K562 (cell line): ENCODE measurements around the gene ATP5MC3. TPM values are rescaled to one million over a fixed set of nuclear protein-coding genes. Genes with fewer than 3 reads are reported as not detected.

Source experiments
- ATF7 ChIP-seq: fragments of 450-650 bp; IDR thresholded peaks from 2 replicates; pipeline ENCODE4 v1.7.1; 2014; ENCODE audit warnings: mild to moderate bottlenecking, moderate library complexity
- CBFA2T2 ChIP-seq: fragments of 450-650 bp; conservative IDR thresholded peaks from 2 replicates; pipeline ENCODE4 v1.6.1; 2017; ENCODE audit warnings: mild to moderate bottlenecking
- ELF4 ChIP-seq: fragments of 450-650 bp; formaldehyde crosslinking; IDR thresholded peaks from 2 replicates; pipeline ENCODE4 v1.4.0; 2022; ENCODE audit warnings: missing genetic modification characterization
- FOXK1 ChIP-seq: sonication (generic); formaldehyde crosslinking; IDR thresholded peaks from 2 replicates; pipeline ENCODE4 v1.8.0; 2022; ENCODE audit warnings: missing genetic modification reagents, mild to moderate bottlenecking, borderline replicate concordance
- HCFC1 ChIP-seq: IDR thresholded peaks from 2 replicates; pipeline ENCODE4 v1.6.1; 2012; ENCODE audit warnings: low read depth, low read length, improper control_type of control experiment
- HDAC8 ChIP-seq: fragments of 450-650 bp; IDR thresholded peaks from 2 replicates; pipeline ENCODE4 v1.6.1; 2016; ENCODE audit warnings: mild to moderate bottlenecking, missing genetic modification characterization, moderate library complexity, missing compliant biosample characterization
- MYNN ChIP-seq, 2 experiments: sonication (generic); formaldehyde crosslinking in 1 of 2; IDR thresholded peaks; 2 replicates each; pipeline versions ENCODE4 v1.5.0 to v1.6.1; 2016 to 2020; ENCODE audit warnings: antibody characterized with exemption in 1 of 2, missing genetic modification reagents in 1 of 2
- NFRKB ChIP-seq: fragments of 450-650 bp; IDR thresholded peaks from 2 replicates; pipeline ENCODE4 v1.6.1; 2016; ENCODE audit warnings: low read depth
- NFYB ChIP-seq: IDR thresholded peaks from 2 replicates; pipeline ENCODE4 v1.6.1; 2011; ENCODE audit warnings: mild to moderate bottlenecking, moderate library complexity; ENCODE audit not compliant: insufficient read length; ENCODE audit errors: extremely low read depth
- TCF7L2 ChIP-seq: fragments of 150-350 bp; IDR thresholded peaks from 2 replicates; pipeline ENCODE4 v1.6.1; 2016; ENCODE audit warnings: low read depth, mild to moderate bottlenecking, low read length, moderate library complexity
- TFAP4 ChIP-seq: sonication (generic); formaldehyde crosslinking; IDR thresholded peaks from 2 replicates; pipeline ENCODE4 v1.8.0; 2022; ENCODE audit warnings: missing genetic modification reagents, mild to moderate bottlenecking, moderate library complexity, borderline replicate concordance
- TRIM28 ChIP-seq: fragments of 450-650 bp; IDR thresholded peaks from 2 replicates; pipeline ENCODE4 v1.6.1; 2017
- ZC3H11A ChIP-seq: IDR thresholded peaks from 2 replicates; pipeline ENCODE4 v1.6.1; 2012; ENCODE audit warnings: low read depth, low read length, improper control_type of control experiment
- ZNF134 ChIP-seq: fragments of 250-450 bp; sonication (Bioruptor Pico); conservative IDR thresholded peaks from 2 replicates; pipeline ENCODE4 v1.4.0; 2020
- ZNF586 ChIP-seq: fragments of 450-650 bp; formaldehyde crosslinking; conservative IDR thresholded peaks from 2 replicates; pipeline ENCODE4 v1.4.0; 2020; ENCODE audit warnings: mild to moderate bottlenecking, moderate library complexity
- ZNF707 ChIP-seq: fragments of 250-450 bp; sonication (Bioruptor Pico); conservative IDR thresholded peaks from 2 replicates; pipeline ENCODE4 v1.8.0; 2022; ENCODE audit warnings: inconsistent platforms, mild to moderate bottlenecking, moderate library complexity
- polyA plus RNA-seq, 8 experiments: library from polyadenylated mRNA; depleted of rRNA in 4 of 8; stranded (reverse) in 5 of 8; unstranded in 3 of 8; fragments of >200 nt; fragmentation: Nextera tagmentation in 2 of 8; fragmentation: Illumina TruSeq in 1 of 8; extraction: Ambion mirVana in 2 of 8; extraction: Trizol in 1 of 8; gene quantifications; 2 replicates each; pipeline versions ENCODE4 v1.2.1 to v1.2.3, GENCODE V29; 2011 to 2014; ENCODE audit warnings: inconsistent platforms in 1 of 8, missing spikeins in 1 of 8
- total RNA-seq, 7 experiments: library from RNA; depleted of rRNA in 6 of 7; stranded (reverse); fragments of >200 nt in 6 of 7; fragmentation: Illumina TruSeq in 2 of 7; extraction: Trizol in 2 of 7; gene quantifications; 2 replicates each; pipeline versions ENCODE4 v1.2.1 to v1.2.3, GENCODE V29; 2011 to 2021; ENCODE audit warnings: low replicate concordance in 1 of 7
- TF ChIP-seq, protein P1 (sequence below): fragments of 250-450 bp; sonication (Bioruptor Pico); IDR thresholded peaks from 2 replicates; pipeline ENCODE4 v1.5.0; 2021; ENCODE audit warnings: mild to moderate bottlenecking, borderline replicate concordance
- TF ChIP-seq, protein P2 (sequence below): fragments of 250-450 bp; sonication (Bioruptor Pico); IDR thresholded peaks from 2 replicates; pipeline ENCODE4 v1.8.0; 2021; ENCODE audit warnings: mild to moderate bottlenecking, moderate library complexity
- TF ChIP-seq, protein P3 (sequence below), 2 experiments: fragments of 200-800 bp in 1 of 2; sonication (Bioruptor generic) in 1 of 2; sonication (generic) in 1 of 2; formaldehyde crosslinking in 1 of 2; IDR thresholded peaks in 1 of 2; conservative IDR thresholded peaks in 1 of 2; 2 replicates each; pipeline versions ENCODE4 v1.5.0 to v1.6.1; 2016 to 2020; ENCODE audit warnings: missing compliant biosample characterization in 1 of 2, missing genetic modification characterization in 1 of 2, missing genetic modification reagents in 1 of 2
- TF ChIP-seq, protein P4 (sequence below): fragments of 250-450 bp; sonication (Bioruptor Pico); IDR thresholded peaks from 2 replicates; pipeline ENCODE4 v1.4.0; 2020; ENCODE audit warnings: mild to moderate bottlenecking, moderate library complexity

Gene ATP5MC3
- total and polyA plus RNA-seq, 9 of the 15 experiments (the other 6 are each of a cell fraction or from before 2014, with no cell fraction given), result 423 to 2,565 (median 1,012) TPM

DNA sequence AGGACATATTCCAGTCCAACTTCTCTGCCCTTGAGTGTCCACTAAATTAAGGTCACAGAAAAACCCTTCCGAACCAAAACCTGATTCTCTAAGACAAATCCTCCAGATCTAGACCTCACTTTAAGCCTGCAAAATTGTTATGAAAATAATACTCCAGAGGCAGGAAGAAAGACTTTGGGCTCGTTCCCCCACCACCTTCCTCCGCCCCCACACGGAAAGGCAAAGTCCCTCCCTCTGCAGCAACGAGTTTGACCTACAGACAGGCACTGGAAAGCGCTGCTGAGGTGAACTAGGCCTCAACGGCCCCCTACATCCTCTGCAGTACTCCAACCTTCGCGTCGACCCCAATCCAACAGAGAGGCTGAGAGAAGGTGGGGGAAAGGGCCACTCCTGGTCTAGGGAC, 808 bp downstream of the ATP5MC3 start (continued):
- TF ChIP-seq NFYB (no peak), TRIM28 (no peak), HCFC1 (no peak), CBFA2T2 (no peak), ZC3H11A (no peak), ZNF707 (CRISPR knock-in tag) (no peak), TCF7L2 (no peak), ATF7 (no peak), ELF4 (CRISPR knock-in tag) (no peak), MYNN (IDR thresholded peaks at IDR 0.05) (no peak), MYNN (CRISPR knock-in tag; IDR thresholded peaks at IDR 0.05) (no peak), ZNF586 (CRISPR knock-in tag) (0 out of 2 replicates have a peak, but pooled peaks have one; percentile 10), NFRKB (0 out of 2 replicates have a peak, but pooled peaks have one; percentile 85), ZNF134 (CRISPR knock-in tag) (no peak), FOXK1 (CRISPR knock-in tag) (peak; percentile 70; the same call in 1 of the 2 replicates), TFAP4 (CRISPR knock-in tag) (0 out of 2 replicates have a peak, but pooled peaks have one; percentile 38), HDAC8 (tag) (no peak)
- TF ChIP-seq, protein P1, sequence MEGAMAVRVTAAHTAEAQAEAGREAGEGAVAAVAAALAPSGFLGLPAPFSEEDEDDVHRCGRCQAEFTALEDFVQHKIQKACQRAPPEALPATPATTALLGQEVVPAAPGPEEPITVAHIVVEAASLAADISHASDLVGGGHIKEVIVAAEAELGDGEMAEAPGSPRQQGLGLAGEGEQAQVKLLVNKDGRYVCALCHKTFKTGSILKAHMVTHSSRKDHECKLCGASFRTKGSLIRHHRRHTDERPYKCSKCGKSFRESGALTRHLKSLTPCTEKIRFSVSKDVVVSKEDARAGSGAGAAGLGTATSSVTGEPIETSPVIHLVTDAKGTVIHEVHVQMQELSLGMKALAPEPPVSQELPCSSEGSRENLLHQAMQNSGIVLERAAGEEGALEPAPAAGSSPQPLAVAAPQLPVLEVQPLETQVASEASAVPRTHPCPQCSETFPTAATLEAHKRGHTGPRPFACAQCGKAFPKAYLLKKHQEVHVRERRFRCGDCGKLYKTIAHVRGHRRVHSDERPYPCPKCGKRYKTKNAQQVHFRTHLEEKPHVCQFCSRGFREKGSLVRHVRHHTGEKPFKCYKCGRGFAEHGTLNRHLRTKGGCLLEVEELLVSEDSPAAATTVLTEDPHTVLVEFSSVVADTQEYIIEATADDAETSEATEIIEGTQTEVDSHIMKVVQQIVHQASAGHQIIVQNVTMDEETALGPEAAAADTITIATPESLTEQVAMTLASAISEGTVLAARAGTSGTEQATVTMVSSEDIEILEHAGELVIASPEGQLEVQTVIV (CRISPR knock-in tag), result no peak
- TF ChIP-seq, protein P2, sequence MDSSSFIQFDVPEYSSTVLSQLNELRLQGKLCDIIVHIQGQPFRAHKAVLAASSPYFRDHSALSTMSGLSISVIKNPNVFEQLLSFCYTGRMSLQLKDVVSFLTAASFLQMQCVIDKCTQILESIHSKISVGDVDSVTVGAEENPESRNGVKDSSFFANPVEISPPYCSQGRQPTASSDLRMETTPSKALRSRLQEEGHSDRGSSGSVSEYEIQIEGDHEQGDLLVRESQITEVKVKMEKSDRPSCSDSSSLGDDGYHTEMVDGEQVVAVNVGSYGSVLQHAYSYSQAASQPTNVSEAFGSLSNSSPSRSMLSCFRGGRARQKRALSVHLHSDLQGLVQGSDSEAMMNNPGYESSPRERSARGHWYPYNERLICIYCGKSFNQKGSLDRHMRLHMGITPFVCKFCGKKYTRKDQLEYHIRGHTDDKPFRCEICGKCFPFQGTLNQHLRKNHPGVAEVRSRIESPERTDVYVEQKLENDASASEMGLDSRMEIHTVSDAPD (CRISPR knock-in tag), result no peak
- TF ChIP-seq, protein P3, sequence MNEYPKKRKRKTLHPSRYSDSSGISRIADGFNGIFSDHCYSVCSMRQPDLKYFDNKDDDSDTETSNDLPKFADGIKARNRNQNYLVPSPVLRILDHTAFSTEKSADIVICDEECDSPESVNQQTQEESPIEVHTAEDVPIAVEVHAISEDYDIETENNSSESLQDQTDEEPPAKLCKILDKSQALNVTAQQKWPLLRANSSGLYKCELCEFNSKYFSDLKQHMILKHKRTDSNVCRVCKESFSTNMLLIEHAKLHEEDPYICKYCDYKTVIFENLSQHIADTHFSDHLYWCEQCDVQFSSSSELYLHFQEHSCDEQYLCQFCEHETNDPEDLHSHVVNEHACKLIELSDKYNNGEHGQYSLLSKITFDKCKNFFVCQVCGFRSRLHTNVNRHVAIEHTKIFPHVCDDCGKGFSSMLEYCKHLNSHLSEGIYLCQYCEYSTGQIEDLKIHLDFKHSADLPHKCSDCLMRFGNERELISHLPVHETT (CRISPR knock-in tag; conservative IDR thresholded peaks at IDR 0.05 in 1 of 2, IDR thresholded peaks at IDR 0.05 in 1 of 2), result 0 out of 4 replicates have a peak, but pooled peaks of 1 of the 2 experiments have one; percentile 26
- TF ChIP-seq, protein P4, sequence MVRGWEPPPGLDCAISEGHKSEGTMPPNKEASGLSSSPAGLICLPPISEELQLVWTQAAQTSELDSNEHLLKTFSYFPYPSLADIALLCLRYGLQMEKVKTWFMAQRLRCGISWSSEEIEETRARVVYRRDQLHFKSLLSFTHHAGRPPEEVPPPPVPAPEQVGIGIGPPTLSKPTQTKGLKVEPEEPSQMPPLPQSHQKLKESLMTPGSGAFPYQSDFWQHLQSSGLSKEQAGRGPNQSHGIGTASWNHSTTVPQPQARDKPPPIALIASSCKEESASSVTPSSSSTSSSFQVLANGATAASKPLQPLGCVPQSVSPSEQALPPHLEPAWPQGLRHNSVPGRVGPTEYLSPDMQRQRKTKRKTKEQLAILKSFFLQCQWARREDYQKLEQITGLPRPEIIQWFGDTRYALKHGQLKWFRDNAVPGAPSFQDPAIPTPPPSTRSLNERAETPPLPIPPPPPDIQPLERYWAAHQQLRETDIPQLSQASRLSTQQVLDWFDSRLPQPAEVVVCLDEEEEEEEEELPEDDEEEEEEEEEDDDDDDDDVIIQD, result no peak
